Ishikawa (cell line): ENCODE data around the gene SAMD4B.

Experiments used
- CEBPB ChIP-seq: IDR thresholded peaks from 2 replicates; pipeline ENCODE4 v1.6.1; 2012
- CREB1 ChIP-seq: IDR thresholded peaks from 2 replicates; pipeline ENCODE4 v1.6.1; 2012; ENCODE audit warnings: low read depth
- EGR1 ChIP-seq: IDR thresholded peaks from 2 replicates; pipeline ENCODE4 v1.6.1; 2012
- EP300 ChIP-seq: IDR thresholded peaks from 2 replicates; pipeline ENCODE4 v1.6.1; 2012; ENCODE audit warnings: borderline replicate concordance
- FOXM1 ChIP-seq: IDR thresholded peaks from 2 replicates; pipeline ENCODE4 v1.6.1; 2012; ENCODE audit warnings: low read depth, borderline replicate concordance
- NFIC ChIP-seq: IDR thresholded peaks from 2 replicates; pipeline ENCODE4 v1.6.1; 2012
- RAD21 ChIP-seq: IDR thresholded peaks from 2 replicates; pipeline ENCODE4 v1.6.1; 2012; ENCODE audit warnings: low read depth
- TAF1 ChIP-seq: IDR thresholded peaks from 2 replicates; pipeline ENCODE4 v1.6.1; 2012; ENCODE audit warnings: low read depth, mild to moderate bottlenecking
- TCF12 ChIP-seq: IDR thresholded peaks from 2 replicates; pipeline ENCODE4 v1.6.1; 2012; ENCODE audit warnings: low read depth
- TEAD4 ChIP-seq: IDR thresholded peaks from 2 replicates; pipeline ENCODE4 v1.6.1; 2012
- YY1 ChIP-seq: IDR thresholded peaks from 2 replicates; pipeline ENCODE4 v1.6.1; 2012; ENCODE audit warnings: low read depth
- ZBTB7A ChIP-seq: IDR thresholded peaks from 2 replicates; pipeline ENCODE4 v1.6.1; 2012; ENCODE audit warnings: low read depth
- TF ChIP-seq, protein P1 (sequence below): IDR thresholded peaks from 2 replicates; pipeline ENCODE4 v1.6.1; 2012
- TF ChIP-seq, protein P2 (sequence below): IDR thresholded peaks from 2 replicates; pipeline ENCODE4 v1.6.1; 2012
- TF ChIP-seq, protein P3 (sequence below): IDR thresholded peaks from 2 replicates; pipeline ENCODE4 v1.6.1; 2012; ENCODE audit warnings: low read depth, mild to moderate bottlenecking

SAMD4B gene

DNA sequence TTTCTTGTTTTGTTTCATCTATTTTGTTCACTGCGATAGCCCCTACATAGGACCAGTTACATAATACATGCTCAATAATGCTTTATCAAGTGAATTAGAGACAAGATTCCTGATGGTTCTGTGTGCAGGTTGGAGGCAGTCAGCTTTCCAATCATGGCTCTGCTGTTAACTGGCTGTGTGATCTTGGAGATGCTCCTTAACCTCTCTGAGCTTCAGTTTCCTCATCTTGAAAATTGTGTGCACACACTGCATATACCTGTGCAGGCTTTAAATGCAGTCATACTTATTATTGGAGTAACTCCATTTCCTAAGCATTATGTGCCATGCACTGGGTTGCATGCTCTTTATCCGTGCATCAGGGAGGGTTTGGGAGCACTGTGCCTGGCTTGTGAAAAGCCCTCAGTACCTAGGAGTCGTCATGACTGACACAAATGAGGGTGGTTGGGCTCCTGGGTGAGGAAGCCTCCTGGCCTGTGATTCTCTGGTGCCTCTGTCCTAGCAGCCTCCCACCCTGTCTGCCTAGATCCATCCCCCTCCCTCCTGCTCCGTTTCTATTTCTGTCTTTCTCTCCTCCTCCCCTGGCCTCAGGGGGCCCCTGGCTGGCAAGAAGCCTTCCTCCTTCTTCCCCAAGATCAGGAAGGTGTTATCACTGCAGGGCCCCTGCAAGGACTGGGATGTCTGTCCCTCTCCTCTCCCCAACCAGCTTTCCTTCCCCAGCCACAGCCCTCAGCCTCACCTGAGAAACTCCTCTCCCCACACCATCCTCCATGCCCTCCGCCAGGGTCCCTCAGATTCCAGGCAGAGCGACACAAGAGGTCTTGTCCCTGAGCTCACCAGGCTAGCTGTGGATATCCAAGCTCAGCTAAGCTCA lies 37.3 kb upstream of the SAMD4B start:
- no peak for TF ChIP-seq FOXM1
- no peak for TF ChIP-seq EGR1
- TF ChIP-seq, protein P1, sequence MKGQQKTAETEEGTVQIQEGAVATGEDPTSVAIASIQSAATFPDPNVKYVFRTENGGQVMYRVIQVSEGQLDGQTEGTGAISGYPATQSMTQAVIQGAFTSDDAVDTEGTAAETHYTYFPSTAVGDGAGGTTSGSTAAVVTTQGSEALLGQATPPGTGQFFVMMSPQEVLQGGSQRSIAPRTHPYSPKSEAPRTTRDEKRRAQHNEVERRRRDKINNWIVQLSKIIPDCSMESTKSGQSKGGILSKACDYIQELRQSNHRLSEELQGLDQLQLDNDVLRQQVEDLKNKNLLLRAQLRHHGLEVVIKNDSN = no peak
- no peak for TF ChIP-seq YY1
- no peak for TF ChIP-seq ZBTB7A
- TF ChIP-seq CREB1 = no peak
- no peak for TF ChIP-seq CEBPB
- no peak for TF ChIP-seq TCF12
- no peak for TF ChIP-seq NFIC

DNA sequence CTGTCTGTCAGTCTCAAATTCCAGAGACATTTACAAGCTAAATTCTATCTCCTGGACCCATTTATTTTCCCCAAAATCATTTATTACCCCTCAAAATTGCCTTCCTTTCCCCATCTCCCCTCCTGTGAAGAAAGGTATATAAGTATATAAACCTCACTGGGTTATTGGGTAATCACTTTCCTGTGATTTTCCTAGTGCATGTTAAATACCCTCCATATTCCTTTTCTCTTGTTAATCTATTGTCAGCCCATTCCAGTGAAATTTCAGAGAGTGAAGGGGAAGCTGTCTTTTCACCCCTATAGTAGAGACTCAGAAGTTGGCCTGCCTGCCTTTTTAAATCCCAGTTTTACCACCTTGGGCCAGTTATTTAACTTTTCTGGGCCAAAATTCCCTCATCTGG lies 36.1 kb upstream of the SAMD4B start:
- TF ChIP-seq TAF1 = no peak
- TF ChIP-seq FOXM1 = no peak
- no peak for TF ChIP-seq EP300
- no peak for TF ChIP-seq YY1
- no peak for TF ChIP-seq TEAD4
- no peak for TF ChIP-seq EGR1
- no peak for TF ChIP-seq ZBTB7A
- TF ChIP-seq, protein P1 = no peak
- no peak for TF ChIP-seq RAD21
- no peak for TF ChIP-seq CEBPB
- TF ChIP-seq, protein P2, sequence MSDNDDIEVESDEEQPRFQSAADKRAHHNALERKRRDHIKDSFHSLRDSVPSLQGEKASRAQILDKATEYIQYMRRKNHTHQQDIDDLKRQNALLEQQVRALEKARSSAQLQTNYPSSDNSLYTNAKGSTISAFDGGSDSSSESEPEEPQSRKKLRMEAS = no peak
- TF ChIP-seq, protein P3, sequence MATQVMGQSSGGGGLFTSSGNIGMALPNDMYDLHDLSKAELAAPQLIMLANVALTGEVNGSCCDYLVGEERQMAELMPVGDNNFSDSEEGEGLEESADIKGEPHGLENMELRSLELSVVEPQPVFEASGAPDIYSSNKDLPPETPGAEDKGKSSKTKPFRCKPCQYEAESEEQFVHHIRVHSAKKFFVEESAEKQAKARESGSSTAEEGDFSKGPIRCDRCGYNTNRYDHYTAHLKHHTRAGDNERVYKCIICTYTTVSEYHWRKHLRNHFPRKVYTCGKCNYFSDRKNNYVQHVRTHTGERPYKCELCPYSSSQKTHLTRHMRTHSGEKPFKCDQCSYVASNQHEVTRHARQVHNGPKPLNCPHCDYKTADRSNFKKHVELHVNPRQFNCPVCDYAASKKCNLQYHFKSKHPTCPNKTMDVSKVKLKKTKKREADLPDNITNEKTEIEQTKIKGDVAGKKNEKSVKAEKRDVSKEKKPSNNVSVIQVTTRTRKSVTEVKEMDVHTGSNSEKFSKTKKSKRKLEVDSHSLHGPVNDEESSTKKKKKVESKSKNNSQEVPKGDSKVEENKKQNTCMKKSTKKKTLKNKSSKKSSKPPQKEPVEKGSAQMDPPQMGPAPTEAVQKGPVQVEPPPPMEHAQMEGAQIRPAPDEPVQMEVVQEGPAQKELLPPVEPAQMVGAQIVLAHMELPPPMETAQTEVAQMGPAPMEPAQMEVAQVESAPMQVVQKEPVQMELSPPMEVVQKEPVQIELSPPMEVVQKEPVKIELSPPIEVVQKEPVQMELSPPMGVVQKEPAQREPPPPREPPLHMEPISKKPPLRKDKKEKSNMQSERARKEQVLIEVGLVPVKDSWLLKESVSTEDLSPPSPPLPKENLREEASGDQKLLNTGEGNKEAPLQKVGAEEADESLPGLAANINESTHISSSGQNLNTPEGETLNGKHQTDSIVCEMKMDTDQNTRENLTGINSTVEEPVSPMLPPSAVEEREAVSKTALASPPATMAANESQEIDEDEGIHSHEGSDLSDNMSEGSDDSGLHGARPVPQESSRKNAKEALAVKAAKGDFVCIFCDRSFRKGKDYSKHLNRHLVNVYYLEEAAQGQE = no peak

DNA sequence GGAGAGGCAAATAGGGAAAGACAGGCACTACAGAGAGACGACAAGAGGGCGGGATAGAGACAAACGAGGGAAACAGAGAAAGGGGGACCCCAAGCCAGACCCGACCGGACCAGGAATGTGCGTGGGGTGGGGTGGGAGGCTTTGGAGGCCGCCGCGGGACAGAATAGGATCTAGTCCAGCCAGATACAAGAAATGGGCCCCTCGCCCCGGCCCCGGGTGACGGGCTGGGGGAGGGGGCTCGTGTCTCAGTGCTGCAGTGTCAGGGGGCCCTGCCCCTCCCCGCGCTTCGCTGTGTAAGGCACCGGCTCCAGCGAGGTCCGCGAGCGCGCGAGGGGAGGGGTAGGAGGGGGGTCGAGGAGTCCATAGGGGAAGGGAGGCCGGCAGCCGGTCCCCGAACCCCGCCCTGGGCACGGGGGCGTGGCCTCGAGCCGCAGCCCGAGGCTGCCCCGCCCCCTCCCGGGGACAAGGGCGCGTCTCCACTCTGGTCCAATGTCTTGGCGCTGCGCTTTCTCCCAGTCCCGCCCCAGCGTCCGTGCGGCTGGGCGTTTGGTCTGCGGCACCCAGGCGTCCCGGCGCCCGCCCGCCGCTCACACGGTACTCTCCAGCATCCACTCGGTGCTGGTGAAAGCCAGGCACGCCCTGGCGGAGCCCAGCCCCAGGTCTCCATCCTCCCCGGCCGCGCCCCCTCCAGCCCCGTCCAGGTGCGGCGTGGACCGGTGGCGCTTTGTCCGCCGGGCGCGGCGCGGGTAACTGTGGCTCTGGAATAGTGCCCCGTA lies 35.0 kb upstream of the SAMD4B start:
- TF ChIP-seq, protein P2 = peak; percentile 27; the same call in 1 of the 2 replicates
- TF ChIP-seq TAF1 = 0 out of 2 replicates have a peak, but pooled peaks have one; percentile 27
- TF ChIP-seq TCF12 = no peak
- no peak for TF ChIP-seq YY1
- peak; percentile 80 for TF ChIP-seq ZBTB7A
- no peak for TF ChIP-seq CREB1

DNA sequence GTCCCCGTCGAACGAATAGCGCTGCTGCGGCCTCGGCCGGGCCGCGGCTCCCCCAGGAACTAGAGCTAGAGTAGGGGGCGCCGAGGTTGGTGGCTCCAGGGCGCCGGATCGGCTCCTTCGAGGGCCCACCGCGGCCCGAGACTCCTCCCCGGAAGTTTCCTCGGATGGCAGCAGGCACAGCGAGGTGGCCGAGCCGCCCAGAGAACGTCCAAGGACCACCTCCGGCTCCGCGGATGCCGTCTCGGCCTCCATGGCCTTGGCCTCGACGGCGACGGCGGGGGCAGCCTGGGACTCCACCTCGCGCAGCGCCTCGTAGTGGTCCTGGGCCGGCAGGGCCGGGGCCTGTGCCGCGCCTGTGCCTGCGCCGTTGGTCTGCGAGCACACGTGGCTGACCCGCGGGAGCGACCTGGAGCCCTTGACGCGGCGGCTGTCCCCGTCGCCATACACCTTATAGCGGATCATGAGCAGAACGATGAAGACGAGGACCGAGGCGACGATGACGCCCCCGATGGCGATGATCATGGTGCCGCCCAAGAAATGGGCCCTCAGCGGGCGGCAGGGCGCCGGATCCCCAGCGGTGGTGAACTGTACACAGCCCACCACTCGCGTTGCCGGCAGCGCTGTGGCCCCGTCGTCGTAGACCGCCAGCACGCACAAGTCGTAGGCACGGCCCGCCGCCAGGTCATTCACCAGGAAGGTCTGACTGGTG lies 34.2 kb upstream of the SAMD4B start:
- TF ChIP-seq, protein P3 = no peak
- TF ChIP-seq TCF12 = no peak
- no peak for TF ChIP-seq YY1
- no peak for TF ChIP-seq CEBPB
- TF ChIP-seq ZBTB7A = no peak
- TF ChIP-seq FOXM1 = no peak
- TF ChIP-seq, protein P1 = no peak
- TF ChIP-seq CREB1 = no peak
- TF ChIP-seq, protein P2 = no peak
- no peak for TF ChIP-seq NFIC
